ENCODE results near the gene UBR3.

- TF ChIP-seq POLR2A (IDR thresholded peaks at IDR 0.05) (no peak), CTCF (IDR thresholded peaks at IDR 0.05) (no peak)
Observed at GRCh38 chr2:170090229-170090628, 263.0 kb downstream of the UBR3 start.
